ENCODE measurements around the gene PSG1. TPM values are rescaled to one million over a fixed set of nuclear protein-coding genes. Genes with fewer than 3 reads are reported as not detected.

The PSG1 gene
- total RNA-seq, result not detected in 2 replicates

GRCh38 chr19:42879613-42880012 is at the start of gene PSG1:
Gene PSG1 (minus strand): TSS chr19:42879713. CDS start chr19:42879581, 132 bp downstream.

GRCh38 chr19:42917634-42918033 is 38.1 kb upstream of the PSG1 start, which contains the start of gene PSG6:
Gene PSG6 (minus strand): TSS chr19:42917894. CDS start chr19:42917792, 102 bp downstream.

Other genes with a start within 250 kb of the PSG1 start
- not detected in 2 replicates for gene PSG3, start 139.2 kb downstream of the PSG1 start, total RNA-seq
- gene PSG8, start 114.0 kb downstream of the PSG1 start, total RNA-seq, result not detected in 2 replicates
- not detected in 2 replicates for gene PSG6, start 38.2 kb upstream of the PSG1 start, total RNA-seq
- gene PSG7, start 57.5 kb upstream of the PSG1 start, total RNA-seq, result not detected in 2 replicates
- not detected in 2 replicates for gene PSG11, start 146.8 kb upstream of the PSG1 start, total RNA-seq
- gene PSG2, start 203.0 kb upstream of the PSG1 start, total RNA-seq, result not detected in 2 replicates

All from epithelial cell of alveolus of lung (primary cell).